B cell (primary cell): ENCODE measurements around the gene CTDSPL.

ENCODE experiments used
- EZH2 ChIP-seq: IDR thresholded peaks from 2 replicates; pipeline ENCODE4 v1.6.1; 2012; ENCODE audit warnings: borderline replicate concordance, low read depth, mild to moderate bottlenecking, moderate library complexity, low read length; ENCODE audit not compliant: insufficient read depth, poor library complexity, severe bottlenecking
- TF ChIP-seq, protein P1 (sequence below): fragments of 200-600 bp; IDR thresholded peaks from one replicate; pipeline ENCODE4 v1.8.0; 2022; ENCODE audit warnings: antibody characterized with exemption, mild to moderate bottlenecking

DNA sequence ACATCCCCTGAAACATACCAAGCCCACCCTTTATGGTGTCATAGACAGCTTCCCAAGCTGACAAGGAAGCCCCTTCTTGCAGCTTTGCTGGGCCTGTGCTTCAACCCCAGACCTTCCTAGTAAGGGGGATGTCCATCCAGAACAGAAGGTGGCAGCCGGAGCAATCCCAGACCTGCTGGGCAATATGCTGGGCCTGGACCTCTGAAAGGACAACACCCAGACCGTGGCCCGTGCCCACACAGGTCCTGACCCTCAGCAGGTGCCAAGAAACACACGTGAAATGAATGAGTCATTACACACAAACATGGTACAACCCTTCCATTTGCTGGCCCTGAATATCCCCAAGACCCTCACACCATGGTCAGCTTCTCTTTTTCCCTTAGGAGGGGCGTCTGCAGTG lies 109.1 kb downstream of the CTDSPL start:
- TF ChIP-seq EZH2 = no peak
- TF ChIP-seq, protein P1, sequence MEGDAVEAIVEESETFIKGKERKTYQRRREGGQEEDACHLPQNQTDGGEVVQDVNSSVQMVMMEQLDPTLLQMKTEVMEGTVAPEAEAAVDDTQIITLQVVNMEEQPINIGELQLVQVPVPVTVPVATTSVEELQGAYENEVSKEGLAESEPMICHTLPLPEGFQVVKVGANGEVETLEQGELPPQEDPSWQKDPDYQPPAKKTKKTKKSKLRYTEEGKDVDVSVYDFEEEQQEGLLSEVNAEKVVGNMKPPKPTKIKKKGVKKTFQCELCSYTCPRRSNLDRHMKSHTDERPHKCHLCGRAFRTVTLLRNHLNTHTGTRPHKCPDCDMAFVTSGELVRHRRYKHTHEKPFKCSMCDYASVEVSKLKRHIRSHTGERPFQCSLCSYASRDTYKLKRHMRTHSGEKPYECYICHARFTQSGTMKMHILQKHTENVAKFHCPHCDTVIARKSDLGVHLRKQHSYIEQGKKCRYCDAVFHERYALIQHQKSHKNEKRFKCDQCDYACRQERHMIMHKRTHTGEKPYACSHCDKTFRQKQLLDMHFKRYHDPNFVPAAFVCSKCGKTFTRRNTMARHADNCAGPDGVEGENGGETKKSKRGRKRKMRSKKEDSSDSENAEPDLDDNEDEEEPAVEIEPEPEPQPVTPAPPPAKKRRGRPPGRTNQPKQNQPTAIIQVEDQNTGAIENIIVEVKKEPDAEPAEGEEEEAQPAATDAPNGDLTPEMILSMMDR = no peak
